ENCODE data around the gene CTBP2.

DNA sequence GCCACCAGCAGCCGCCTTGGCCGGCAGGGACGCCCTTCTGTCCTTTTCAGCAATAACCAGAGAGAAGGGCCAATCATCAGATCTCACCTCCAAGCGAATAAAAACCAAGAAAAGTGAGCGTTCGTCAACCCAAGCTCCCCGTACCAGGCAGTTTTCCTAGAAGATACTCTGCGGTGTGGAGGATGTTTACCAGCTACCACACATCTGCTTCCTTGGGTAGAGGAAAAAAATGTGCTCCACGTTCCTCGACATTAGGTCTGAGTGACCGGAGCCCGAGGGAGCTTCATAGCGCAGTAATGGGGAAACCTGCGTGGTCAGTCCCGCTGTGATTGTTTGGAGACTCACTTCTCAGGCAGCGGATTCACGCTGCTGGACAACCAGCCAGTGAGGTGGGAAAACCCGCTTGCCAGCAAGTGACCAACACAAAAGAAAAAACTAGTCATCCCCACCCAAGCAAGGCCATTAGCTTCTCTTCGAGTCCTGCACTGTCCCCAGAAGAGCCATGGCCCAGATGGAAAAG is 145.5 kb downstream of the CTBP2 start:
- TF ChIP-seq, protein P1, sequence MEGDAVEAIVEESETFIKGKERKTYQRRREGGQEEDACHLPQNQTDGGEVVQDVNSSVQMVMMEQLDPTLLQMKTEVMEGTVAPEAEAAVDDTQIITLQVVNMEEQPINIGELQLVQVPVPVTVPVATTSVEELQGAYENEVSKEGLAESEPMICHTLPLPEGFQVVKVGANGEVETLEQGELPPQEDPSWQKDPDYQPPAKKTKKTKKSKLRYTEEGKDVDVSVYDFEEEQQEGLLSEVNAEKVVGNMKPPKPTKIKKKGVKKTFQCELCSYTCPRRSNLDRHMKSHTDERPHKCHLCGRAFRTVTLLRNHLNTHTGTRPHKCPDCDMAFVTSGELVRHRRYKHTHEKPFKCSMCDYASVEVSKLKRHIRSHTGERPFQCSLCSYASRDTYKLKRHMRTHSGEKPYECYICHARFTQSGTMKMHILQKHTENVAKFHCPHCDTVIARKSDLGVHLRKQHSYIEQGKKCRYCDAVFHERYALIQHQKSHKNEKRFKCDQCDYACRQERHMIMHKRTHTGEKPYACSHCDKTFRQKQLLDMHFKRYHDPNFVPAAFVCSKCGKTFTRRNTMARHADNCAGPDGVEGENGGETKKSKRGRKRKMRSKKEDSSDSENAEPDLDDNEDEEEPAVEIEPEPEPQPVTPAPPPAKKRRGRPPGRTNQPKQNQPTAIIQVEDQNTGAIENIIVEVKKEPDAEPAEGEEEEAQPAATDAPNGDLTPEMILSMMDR (IDR thresholded peaks at IDR 0.05 in 2 of 3, conservative IDR thresholded peaks at IDR 0.05 in 1 of 3; ENCODE audit: control insufficient read depth in 2 of 3, extremely low read depth in 1 of 3, insufficient read depth in 1 of 3, low read depth in 3 of 3, low read length in 3 of 3): no peak
- TF ChIP-seq SUZ12 (IDR thresholded peaks at IDR 0.05; ENCODE audit: unreplicated experiment) (no peak), CREM (IDR thresholded peaks at IDR 0.05; ENCODE audit: low read depth) (no peak), YBX1 (IDR thresholded peaks at IDR 0.05) (no peak), SP1 (IDR thresholded peaks at IDR 0.05; ENCODE audit: low read depth, low read length) (no peak), CREB1 (IDR thresholded peaks at IDR 0.05; ENCODE audit: low read depth) (no peak), RUNX3 (IDR thresholded peaks at IDR 0.05; ENCODE audit: low read length) (no peak), EZH2 (IDR thresholded peaks at IDR 0.05; ENCODE audit: borderline replicate concordance, control insufficient read depth, low read depth, low read length) (no peak), POLR2A (IDR thresholded peaks at IDR 0.05; ENCODE audit: low read depth, low read length) (no peak), POLR2AphosphoS5 (IDR thresholded peaks at IDR 0.05; ENCODE audit: low read length) (no peak), ZNF622 (IDR thresholded peaks at IDR 0.05) (no peak)
- TF ChIP-seq, protein P2, sequence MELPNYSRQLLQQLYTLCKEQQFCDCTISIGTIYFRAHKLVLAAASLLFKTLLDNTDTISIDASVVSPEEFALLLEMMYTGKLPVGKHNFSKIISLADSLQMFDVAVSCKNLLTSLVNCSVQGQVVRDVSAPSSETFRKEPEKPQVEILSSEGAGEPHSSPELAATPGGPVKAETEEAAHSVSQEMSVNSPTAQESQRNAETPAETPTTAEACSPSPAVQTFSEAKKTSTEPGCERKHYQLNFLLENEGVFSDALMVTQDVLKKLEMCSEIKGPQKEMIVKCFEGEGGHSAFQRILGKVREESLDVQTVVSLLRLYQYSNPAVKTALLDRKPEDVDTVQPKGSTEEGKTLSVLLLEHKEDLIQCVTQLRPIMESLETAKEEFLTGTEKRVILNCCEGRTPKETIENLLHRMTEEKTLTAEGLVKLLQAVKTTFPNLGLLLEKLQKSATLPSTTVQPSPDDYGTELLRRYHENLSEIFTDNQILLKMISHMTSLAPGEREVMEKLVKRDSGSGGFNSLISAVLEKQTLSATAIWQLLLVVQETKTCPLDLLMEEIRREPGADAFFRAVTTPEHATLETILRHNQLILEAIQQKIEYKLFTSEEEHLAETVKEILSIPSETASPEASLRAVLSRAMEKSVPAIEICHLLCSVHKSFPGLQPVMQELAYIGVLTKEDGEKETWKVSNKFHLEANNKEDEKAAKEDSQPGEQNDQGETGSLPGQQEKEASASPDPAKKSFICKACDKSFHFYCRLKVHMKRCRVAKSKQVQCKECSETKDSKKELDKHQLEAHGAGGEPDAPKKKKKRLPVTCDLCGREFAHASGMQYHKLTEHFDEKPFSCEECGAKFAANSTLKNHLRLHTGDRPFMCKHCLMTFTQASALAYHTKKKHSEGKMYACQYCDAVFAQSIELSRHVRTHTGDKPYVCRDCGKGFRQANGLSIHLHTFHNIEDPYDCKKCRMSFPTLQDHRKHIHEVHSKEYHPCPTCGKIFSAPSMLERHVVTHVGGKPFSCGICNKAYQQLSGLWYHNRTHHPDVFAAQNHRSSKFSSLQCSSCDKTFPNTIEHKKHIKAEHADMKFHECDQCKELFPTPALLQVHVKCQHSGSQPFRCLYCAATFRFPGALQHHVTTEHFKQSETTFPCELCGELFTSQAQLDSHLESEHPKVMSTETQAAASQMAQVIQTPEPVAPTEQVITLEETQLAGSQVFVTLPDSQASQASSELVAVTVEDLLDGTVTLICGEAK (IDR thresholded peaks at IDR 0.05; ENCODE audit: borderline replicate concordance): no peak
- TF ChIP-seq, protein P3, sequence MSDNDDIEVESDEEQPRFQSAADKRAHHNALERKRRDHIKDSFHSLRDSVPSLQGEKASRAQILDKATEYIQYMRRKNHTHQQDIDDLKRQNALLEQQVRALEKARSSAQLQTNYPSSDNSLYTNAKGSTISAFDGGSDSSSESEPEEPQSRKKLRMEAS (IDR thresholded peaks at IDR 0.05; ENCODE audit: low read depth, low read length): no peak
- TF ChIP-seq, protein P4, sequence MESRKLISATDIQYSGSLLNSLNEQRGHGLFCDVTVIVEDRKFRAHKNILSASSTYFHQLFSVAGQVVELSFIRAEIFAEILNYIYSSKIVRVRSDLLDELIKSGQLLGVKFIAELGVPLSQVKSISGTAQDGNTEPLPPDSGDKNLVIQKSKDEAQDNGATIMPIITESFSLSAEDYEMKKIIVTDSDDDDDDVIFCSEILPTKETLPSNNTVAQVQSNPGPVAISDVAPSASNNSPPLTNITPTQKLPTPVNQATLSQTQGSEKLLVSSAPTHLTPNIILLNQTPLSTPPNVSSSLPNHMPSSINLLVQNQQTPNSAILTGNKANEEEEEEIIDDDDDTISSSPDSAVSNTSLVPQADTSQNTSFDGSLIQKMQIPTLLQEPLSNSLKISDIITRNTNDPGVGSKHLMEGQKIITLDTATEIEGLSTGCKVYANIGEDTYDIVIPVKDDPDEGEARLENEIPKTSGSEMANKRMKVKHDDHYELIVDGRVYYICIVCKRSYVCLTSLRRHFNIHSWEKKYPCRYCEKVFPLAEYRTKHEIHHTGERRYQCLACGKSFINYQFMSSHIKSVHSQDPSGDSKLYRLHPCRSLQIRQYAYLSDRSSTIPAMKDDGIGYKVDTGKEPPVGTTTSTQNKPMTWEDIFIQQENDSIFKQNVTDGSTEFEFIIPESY (IDR thresholded peaks at IDR 0.05): no peak

Measured in GM12878 (cell line).